WTC11 (cell line): ENCODE measurements around the gene MEN1.
A peak's percentile ranks its signal among the peaks of the same experiment; 100 is the strongest.

Experiments used
- ATF2 ChIP-seq: sonication (generic); formaldehyde crosslinking; IDR thresholded peaks from 2 replicates; pipeline ENCODE4 v1.8.1; 2022; ENCODE audit warnings: low read depth, missing genetic modification reagents, borderline replicate concordance
- ATF6 ChIP-seq: sonication (generic); formaldehyde crosslinking; IDR thresholded peaks from 2 replicates; pipeline ENCODE4 v1.8.1; 2023; ENCODE audit warnings: mild to moderate bottlenecking, missing genetic modification reagents
- CTCF ChIP-seq: fragments of 200-600 bp; IDR thresholded peaks from 2 replicates; pipeline ENCODE4 v1.8.0; 2022; ENCODE audit warnings: antibody characterized with exemption
- E2F1 ChIP-seq: sonication (generic); formaldehyde crosslinking; IDR thresholded peaks from 2 replicates; pipeline ENCODE4 v1.8.0; 2022; ENCODE audit warnings: mild to moderate bottlenecking, missing genetic modification reagents
- E2F4 ChIP-seq: sonication (generic); formaldehyde crosslinking; IDR thresholded peaks from 2 replicates; pipeline ENCODE4 v1.8.1; 2022; ENCODE audit warnings: low read depth, mild to moderate bottlenecking, moderate library complexity, missing genetic modification reagents, borderline replicate concordance
- IRF1 ChIP-seq: sonication (generic); formaldehyde crosslinking; IDR thresholded peaks from 2 replicates; pipeline ENCODE4 v1.8.0; 2023; ENCODE audit warnings: missing genetic modification reagents
- MAX ChIP-seq: sonication (generic); formaldehyde crosslinking; IDR thresholded peaks from 2 replicates; pipeline ENCODE4 v1.8.0; 2022; ENCODE audit warnings: mild to moderate bottlenecking, missing genetic modification reagents
- NR2C2 ChIP-seq: sonication (generic); formaldehyde crosslinking; IDR thresholded peaks from 2 replicates; pipeline ENCODE4 v1.8.0; 2022; ENCODE audit warnings: mild to moderate bottlenecking, missing genetic modification reagents
- RORB ChIP-seq: fragments of 250-450 bp; sonication (Bioruptor Pico); IDR thresholded peaks from 2 replicates; pipeline ENCODE4 v1.9.0; 2021; ENCODE audit warnings: mild to moderate bottlenecking
- SMAD3 ChIP-seq: sonication (generic); formaldehyde crosslinking; IDR thresholded peaks from 2 replicates; pipeline ENCODE4 v1.8.0; 2022; ENCODE audit warnings: missing genetic modification reagents, mild to moderate bottlenecking, borderline replicate concordance
- SP1 ChIP-seq: sonication (generic); formaldehyde crosslinking; conservative IDR thresholded peaks from 2 replicates; pipeline ENCODE4 v1.8.1; 2022; ENCODE audit warnings: missing genetic modification reagents
- ZNF219 ChIP-seq: sonication (generic); formaldehyde crosslinking; IDR thresholded peaks from 2 replicates; pipeline ENCODE4 v1.8.0; 2023; ENCODE audit warnings: missing genetic modification reagents, mild to moderate bottlenecking, borderline replicate concordance
- ZNF281 ChIP-seq: sonication (generic); formaldehyde crosslinking; IDR thresholded peaks from 2 replicates; pipeline ENCODE4 v1.8.0; 2023; ENCODE audit warnings: mild to moderate bottlenecking, missing genetic modification reagents

GRCh38 chr11:64767344-64768299 is 42.7 kb downstream of the MEN1 start:
- TF ChIP-seq CTCF (peak; percentile 89), MAX (CRISPR knock-in tag) (no peak), NR2C2 (CRISPR knock-in tag) (no peak), SP1 (CRISPR knock-in tag) (no peak), ZNF281 (no peak), E2F1 (CRISPR knock-in tag) (no peak), E2F4 (CRISPR knock-in tag) (no peak), ZNF219 (no peak), ATF2 (CRISPR knock-in tag) (no peak), RORB (CRISPR knock-in tag) (no peak), IRF1 (CRISPR knock-in tag) (no peak), SMAD3 (no peak), ATF6 (CRISPR knock-in tag) (no peak)
